Measurements from ENCODE around the gene FANK1.

Gene FANK1

DNA sequence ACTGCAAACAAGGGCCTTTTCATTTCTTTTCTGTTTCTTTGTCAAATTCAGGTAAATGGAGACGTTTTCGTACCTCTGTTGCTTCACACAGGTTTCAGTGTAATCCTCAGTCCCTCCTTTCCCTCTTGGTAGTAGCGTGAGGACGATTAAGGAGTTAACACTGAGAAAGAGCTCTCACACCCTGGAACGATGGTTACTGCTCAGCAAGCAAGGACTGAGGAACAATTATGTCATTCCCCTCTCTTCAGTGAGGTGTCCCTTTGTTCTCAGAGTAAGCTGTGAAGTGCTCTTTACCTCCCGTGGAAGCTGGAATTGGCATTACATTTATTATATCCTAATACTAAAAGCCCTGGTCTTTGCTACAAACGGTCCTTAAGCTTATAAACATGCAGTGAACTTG lies 95.9 kb downstream of the FANK1 start:
- peak; percentile 2 for DNase-seq

DNA sequence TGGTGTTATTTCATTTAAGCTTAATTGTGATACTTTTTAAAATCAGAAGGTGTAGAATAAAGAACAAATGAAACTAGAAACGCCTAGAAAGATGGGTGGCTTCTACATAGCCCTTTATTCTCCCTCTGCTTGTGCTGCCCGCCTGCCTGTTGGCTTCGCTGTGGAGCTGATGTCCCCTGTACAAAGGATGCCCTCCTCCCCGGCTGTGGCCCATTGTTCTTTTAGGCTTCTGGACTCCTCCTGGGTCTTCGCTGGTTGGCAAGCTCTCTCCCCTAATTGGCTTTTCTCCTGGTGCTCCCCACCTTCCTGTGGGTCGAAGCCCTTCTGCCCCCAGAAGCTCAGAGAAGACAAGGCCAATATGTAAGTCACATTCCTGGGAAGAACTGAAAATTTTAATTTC lies 98.2 kb downstream of the FANK1 start:
- DNase-seq, result no peak

DNA sequence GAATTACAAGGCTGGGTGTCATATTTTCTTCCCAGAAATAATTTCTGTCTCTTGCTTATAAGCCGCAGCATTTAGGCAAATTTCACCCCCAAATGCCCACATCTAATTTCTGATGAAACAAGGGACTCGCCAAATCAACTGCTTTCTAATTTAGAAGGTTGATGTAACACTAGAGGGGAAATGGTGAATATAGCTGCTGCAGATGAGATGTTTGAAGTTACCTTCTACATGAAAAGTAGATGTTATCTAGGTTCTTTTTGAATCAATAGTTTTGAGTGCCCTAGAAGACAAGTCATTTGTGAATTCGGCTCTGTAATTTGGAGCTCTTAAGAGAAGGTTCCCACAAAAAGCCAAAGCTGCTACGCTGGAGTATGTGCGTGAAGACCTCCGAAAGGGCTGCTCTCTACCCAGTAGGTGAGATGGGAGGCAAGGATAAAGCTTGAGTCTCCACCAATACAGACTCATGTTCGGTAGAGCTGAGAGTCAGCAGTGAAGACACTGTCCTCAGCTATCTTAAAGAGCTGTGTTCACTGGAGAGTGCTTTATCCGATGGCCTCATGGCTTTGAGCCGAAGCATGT lies 99.5 kb downstream of the FANK1 start:
- no peak for DNase-seq

DNA sequence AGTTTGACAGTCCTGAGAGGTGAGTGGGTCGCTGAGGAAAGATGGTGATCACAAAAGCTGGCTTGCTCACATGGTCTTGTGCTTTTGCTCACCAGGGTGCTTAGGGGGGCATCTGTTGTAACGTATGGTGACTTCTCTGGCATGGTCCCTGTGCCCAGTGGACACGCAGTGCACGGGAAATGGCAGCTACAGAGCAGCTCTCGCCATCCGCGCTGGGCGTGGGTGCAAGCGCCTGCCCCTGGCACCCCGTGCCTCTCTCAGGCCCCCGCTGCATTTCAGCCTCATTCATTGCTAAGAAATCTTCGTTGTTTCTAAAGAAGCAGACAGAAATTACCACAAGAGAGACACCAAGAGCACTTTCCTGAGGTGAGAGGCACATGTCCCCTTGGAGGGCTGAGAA lies 101.2 kb downstream of the FANK1 start:
- no peak for DNase-seq

DNA sequence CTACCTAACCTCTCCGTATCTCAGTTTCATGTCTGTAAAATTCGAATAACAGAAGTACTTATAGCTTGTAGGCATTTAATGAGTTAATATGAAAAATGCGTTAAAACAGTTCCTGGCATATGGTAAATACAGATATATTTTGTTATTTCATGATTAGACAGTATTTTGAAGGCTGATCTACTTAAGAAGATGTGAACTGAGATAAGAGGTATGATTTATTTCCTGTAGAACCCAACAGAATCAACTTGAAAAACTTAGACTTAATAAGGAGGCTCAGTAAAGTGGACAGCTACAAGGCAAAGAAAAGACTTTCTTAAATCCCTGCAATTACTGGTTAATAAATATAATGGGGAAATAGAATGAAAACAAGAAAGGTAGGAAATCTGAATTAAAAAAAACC lies 103.3 kb downstream of the FANK1 start:
- DNase-seq, result no peak

DNA sequence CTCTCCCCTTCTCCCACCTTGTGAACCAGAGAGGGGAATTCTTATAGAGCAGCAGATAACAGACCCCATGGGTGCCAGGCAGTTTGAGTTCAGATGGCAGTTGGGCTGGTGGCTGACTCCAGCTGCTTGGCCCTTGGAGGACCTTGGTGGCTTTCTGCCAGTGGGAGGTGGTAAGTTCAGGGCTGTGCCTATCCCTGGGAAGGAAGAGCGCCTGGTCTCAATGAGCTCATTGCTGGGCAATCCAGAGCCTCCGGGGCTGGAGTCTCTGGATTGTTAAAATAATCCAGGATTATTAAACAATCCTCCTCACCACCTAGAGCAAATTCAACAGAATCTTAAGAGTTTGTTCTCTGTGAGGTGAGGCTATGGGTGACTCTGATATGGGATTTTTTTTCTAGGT lies 105.2 kb downstream of the FANK1 start:
- DNase-seq, result no peak

DNA sequence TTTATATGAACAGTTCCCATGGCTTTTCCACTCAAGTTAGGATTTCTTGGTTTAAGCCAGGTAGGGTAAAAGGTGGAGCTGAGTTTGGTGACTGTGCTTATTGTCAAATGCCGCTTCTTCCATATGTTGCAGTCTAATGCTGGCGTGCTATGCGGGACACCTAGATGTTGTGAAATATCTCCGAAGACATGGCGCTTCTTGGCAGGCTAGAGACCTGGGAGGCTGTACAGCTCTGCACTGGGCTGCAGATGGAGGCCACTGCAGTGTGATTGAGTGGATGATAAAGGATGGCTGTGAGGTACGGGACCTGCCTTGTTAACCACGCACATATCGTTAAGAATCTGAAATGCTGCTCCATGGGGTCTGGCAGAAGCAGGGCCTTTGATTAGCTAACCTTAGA lies 108.4 kb downstream of the FANK1 start:
- no peak for DNase-seq

DNA sequence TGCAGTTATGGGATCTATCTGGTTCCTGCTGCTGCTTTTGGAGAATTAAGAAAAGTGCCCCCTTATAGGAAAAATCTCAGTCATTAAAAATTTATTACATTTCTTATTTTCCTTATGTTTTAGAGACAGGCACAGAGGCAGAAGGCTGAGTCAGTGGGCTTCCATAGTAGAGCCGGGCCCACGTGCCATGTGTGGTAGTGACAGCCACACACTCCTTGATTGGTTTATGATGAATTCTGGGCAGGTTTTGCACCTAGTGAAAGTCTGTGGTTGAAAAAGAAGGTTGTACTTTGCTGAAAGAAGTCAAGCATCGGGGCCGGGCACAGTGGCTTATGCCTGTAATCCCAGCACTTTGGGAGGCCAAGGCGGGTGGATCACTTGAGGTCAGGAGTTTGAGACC lies 109.9 kb downstream of the FANK1 start:
- DNase-seq, result no peak

DNA sequence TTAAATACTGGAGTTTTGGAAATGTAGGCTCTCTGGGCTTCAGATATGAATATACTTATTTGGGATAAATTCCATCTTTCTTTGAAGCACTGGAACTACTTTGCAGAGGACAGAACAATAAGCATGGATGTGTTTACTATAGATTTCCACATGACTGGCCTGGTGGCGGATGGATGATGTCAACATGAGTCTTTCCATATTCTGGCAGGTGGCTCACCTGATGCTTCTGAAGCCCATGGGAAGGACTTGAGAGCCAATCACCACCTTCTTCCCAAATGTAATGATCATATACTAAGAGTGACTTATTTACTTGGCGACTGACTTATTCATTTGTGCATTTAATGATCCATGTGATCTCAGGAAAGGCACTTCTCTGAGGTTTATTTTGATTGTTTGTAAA lies 110.5 kb downstream of the FANK1 start:
- DNase-seq, result peak; percentile 6

DNA sequence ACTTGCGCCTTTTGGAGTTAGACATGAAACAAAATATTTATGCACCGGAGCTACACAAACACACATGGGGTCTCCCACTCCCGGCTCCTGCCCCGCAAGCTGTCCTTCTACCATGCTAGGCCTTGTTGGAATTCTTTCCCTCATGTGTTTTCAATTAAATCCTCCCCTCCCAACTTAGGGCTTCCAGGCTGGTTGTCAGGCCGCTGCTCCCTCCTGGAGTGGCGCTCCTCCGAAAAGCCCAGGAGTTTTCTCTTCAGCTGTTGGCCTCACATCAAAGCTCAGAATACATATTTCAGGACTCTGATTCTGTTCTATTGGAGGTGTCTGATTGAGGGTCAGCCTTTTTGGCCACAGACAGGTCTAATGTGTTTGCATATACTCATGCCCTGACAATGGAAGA lies 113.3 kb downstream of the FANK1 start:
- DNase-seq, result no peak

DNA sequence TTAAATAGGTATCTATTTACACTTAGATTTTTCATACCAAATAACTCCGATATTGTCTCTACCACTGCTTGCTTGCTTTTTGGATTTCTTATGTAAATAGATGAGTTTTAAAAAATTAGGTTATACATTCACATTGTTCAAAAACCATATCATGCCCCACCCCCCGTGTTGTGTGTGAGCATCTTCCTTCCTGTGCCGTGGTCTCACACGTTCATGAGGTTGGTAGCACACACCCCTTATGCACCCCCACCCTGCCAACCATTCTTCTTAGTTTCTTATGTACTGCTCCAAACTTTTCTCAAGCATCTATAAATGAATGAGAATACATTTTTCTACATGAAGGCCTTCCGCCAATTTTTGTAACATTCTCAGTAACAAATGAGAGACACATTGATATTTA lies 115.6 kb downstream of the FANK1 start:
- DNase-seq, result no peak

DNA sequence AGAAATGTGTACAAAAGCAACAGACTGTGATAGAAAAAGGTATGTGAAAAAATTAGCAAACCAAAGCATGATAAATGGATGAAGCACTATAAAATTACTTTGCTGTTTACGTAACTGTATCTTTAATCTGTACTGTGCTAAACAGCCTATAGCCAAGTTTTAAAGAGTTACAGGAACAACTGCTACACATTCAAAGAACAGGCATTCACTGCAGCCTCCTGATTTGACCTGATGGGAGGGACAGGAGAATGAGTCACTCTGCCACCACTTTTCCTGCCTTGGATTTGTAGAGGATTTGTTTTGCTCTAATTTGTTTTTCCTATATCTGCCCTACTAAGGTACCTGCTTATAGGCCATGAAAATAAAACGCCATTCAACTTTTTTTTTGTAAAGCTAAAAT lies 116.1 kb downstream of the FANK1 start:
- DNase-seq, result no peak

DNA sequence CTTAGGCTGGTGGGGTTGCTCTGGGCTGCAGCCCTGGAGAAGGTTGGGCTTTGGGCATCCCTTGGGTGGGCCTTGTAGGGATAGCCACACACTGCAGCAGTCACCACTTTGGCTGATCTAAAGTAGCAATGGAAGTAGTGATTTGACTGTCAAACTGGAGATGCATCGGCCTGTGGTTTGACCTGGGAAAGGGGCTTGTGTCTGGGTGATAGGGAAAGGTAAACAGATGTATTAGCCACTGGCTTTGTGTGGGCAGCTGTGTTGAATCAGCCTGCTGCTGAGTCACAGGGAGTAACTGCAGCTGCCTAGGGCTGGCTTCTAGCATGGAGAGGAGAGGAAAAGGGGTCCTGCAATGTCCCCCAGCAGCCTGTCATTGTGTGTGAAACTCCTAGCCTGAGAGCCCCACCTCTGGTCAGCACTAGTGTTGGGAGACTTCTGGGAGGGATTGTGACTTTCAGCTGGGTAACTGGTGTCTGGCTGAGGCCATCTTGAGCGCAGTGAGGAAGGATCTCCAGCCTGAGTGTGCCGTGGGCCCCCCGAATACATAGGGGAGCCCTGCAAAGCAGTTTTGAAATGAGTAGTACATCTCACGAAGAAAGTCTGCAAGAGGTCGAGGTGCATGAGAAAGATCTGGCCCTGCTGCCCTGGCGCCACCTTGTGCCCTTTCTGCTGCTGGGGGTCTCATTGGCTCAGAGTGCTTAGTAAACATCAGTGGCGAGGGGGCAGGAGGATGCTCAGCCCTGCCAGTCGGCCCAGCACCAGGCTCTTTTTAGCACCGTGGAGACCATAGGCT lies 117.3 kb downstream of the FANK1 start:
- DNase-seq, result peak; percentile 63

DNA sequence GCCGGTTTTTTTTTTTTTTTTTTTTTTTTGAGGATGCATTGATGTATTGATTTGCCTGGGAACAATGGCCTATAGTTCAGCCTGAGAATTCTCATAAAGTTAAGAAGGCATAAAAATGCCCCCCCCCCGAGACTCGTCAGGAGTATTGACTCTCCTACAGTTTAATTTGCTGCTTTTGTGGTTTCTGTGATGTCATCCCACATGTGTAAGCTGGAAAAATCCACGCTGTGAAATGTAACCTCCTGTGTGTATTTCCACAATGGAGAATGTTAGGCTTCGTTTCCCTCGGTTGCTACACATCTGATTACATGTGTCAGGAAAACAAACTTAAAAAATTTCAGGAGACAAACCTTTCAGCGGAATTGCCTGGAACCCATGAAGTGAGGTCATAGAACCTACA lies 117.9 kb downstream of the FANK1 start:
- DNase-seq, result peak; percentile 53

DNA sequence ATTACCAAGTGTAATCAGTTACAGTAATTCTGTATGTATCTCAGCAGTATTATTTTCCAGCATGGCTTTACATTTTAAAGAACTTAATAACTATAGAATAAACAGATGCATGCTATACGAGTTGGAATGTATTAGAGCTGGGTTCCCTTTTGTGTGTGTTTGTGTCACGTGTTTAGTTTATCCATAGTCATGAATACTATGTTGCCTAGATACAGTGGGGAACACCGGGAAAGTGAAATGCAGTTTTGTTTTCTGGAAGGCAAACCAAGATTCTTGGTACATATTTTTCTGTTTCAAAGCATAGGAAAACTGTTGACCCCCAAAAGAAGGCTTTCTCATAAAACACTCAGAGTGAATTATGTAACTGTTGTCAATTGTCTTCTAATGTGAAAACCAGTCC lies 119.0 kb downstream of the FANK1 start:
- DNase-seq, result no peak

DNA sequence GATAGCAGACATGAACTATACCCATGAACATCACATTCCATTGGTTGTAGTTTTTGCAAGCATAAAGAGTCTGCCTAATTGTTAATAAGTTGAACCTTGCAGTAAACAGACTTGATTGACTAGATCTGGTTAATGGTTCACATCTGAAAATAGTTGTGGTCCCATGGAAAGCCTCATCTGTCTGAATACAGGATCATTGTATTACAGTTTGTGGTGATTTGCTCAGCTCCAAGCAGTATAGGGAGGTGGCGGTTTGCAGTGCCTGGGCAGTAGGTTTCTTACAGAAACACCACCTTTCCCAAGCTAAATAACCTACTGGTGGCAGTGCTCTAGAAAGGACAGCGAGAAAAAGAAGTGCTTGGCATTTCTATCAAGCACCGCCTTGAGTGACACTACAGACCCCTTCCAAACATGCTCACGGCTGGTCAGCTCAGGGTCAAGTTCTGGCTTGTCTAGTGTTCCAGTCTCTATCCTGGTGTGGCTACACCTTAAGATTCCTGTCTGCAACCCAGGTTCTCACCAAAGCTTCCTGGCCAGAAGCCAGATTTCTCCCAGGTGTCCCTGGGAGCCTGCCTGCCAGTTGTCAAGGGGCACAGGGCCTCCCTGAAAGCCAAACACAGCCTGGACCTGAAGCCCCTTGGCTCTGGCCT lies 119.9 kb downstream of the FANK1 start:
- DNase-seq, result peak; percentile 2

DNA sequence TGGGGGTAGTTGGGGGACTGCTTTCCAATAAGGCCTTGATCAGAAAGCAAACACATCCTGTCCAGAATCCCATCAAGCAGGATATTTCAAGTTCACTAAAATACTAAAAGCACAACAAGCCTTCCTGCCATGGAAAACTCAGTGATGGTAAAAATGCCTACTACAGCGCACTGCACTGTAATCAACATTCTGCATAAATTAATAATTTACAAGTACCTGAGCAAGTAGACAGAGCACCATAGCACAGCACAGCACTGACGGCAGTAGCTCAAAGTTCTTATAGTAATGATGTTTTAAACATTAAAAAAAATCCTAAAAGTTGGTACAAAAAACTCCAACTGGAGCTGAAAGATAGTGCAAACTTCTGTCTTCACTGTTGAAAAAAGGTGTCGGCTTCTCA lies 120.5 kb downstream of the FANK1 start:
- DNase-seq, result no peak

DNA sequence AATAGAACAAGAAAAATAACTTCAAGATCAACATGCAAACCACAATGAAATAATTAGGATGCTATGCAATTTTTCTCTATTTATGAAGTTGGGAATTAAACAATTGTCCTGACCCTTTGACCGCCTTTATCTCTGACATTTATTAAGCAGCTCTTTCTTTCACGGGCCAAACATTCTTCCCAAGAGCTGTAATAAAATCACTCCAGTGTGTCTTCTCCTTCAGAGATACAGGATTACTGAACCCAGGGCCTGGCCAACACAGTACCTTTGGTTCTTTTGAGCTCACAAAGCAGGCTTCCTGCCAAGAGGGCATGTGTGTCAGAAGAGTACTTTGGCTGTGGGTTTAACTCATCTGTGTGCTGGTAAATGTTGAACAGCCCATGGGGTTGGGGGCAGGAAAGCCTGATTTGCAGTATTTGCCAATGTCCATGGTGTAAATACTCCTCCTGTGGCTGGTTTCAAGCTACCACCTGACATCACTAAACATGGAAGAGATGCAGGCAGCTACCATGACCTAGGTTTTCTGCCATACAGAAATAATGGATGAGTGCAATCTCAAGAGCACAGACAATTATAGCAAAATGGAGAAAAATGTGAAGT lies 121.7 kb downstream of the FANK1 start:
- DNase-seq, result no peak

DNA sequence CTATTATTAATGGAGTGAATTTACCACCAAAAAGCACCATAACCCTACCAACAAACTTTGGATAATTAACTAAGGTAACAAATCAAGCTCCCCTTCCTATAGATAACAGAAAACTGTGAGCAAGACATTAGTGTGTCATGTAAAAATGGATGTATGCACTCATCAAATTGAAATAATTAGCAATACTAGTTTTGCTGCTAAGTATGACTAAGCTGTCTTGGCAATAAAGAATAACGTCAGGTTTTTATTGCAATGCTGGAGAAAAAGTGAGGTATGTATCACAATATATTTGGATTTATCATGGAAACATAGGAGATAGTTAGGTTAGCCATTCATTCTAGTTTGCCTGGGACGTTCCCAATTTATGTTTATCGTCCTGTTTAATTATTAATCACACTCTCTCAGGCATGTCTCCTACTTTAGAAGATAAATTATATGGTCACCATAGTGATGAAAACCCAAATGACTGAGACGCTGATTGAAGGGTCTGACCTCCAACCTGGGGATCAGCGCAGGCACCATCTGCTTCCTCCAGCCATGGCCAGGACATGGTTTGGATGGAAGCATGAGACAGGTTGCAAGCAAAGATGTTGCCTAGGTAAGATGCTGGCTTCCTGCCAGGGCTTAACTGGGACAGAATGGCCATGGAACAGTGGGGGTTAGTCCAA lies 125.6 kb downstream of the FANK1 start:
- DNase-seq, result peak; percentile 39

DNA sequence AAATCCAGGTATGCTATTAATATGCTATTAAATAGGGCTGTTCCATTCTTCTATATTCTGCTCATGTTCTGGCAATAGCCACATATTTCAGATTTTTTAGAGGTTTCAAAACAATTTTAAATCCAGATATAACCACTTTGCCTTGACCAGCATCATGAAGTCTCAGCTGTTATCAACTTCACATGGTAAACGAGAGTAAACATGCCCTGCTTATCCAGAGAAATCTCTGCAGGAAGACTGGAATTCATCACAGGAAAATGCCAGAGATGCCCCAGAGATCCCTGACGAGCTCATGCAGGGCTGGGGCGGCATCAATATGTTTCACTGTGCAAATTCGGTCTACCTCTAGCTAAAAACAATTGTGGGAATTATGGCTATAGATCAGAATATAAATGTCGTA lies 126.5 kb downstream of the FANK1 start:
- no peak for DNase-seq

DNA sequence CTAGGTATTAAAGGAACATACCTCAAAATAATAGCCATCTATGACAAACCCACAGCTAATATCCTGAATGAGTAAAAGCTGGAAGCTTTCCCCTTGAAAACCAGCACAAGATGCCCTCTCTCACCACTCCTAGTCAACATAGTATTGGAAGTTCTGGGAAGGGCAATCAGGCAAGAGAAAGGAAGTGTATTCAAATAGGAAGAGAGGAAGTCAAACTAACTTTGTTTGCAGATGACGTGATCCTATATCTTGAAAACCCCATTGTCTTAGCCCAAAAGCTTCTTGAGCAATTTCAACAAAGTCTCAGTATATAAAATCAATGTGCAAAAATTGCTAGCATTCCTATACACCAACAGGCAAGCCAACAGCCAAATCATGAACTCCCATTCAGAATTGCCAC lies 131.3 kb downstream of the FANK1 start:
- DNase-seq, result no peak

DNA sequence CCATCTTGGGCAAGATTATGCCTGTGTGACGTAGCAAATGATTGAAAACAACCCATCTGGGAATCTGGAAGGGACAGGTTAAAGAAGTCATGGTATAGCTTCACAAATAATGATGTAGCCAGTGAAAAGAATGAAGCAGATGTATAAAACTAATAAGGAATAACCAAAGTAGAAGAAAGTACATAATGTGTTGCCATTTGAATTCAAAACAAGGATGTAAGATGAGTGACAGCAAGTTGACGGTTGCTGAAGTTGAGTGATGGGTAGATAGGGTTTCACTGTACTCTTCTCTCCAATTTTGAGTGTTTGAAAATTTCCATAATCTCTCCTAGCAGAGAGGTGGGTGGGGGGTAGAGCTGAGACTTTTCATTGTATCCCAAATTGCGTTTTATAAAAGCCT lies 133.6 kb downstream of the FANK1 start:
- DNase-seq, result no peak

DNA sequence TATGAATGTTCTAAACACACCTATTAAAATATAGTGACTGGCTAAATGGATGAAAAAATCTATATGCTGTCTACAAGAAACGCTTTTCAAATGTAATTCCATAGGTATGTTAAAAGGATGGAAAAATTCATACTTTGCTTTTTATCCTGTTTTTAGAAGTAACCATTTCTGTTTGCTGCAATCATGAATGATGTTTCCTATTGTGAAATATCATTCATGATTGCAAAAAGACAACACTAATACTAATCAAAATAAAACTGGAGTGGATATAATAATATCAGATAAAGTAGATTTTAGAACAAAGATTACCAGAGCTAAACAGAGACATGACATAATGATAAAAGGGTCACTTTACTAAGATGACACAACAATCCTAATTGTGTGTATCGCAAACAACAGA lies 138.2 kb downstream of the FANK1 start:
- DNase-seq, result no peak

DNA sequence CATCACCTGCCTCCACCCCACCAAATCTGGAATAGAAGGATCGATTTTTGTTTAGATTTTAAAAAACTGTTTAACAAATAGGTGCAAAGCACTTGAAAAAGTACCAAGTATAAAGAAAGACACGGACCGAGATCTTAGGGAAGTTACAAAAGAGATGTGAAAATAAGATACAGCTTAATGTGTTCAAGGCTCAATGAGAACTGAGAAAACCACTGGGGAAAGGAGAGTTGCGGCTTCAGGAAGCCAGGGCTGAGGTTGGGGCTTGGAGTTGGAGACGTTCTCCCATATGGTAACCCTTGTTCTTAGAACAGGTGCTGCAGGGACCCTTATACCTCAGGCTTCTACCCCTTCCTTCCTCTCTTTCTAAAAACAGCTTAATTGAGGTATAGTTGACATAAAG lies 140.2 kb downstream of the FANK1 start:
- DNase-seq, result no peak

All from NCI-H69 (cell line).